GM12878 (cell line): ENCODE measurements around the gene PTPRU. TPM values are rescaled to one million over a fixed set of nuclear protein-coding genes. Genes with fewer than 3 reads are reported as not detected.

Experiments
- ATAC-seq: fragments of 200-7000 bp; cut with Tn5 transposase; 3 replicates; pipeline ENCODE4 v1.9.1; 2020; ENCODE audit warnings: mild to moderate bottlenecking, moderate library complexity
- BruUV-seq: library from RNA; stranded (reverse); fragments of 400-500 nt; replicated peaks from 2 replicates; lab custom pipeline; 2021; lab: Mats Ljungman, UMichigan
- CTCF ChIA-PET: fragments of 300-600 bp; sonication (Branson Sonifier 250); formaldehyde crosslinking; extraction: SDS; loops from one replicate; lab custom pipeline; 2021; ENCODE audit warnings: inconsistent platforms; lab: Yijun Ruan, JAX
- POLR2A ChIA-PET: fragments of 350-600 bp; formaldehyde crosslinking; extraction: SDS; loops from one replicate; lab custom pipeline; 2021; ENCODE audit warnings: inconsistent platforms; lab: Charles Lee
- RAD21 ChIA-PET: fragments of 300-600 bp; sonication (Branson Sonifier 250); formaldehyde crosslinking; loops from one replicate; lab custom pipeline; 2023; ENCODE audit warnings: antibody characterized with exemption; ENCODE audit not compliant: unreplicated experiment; lab: Charles Lee
- SMC1A ChIA-PET: fragments of 300-600 bp; sonication (Branson Sonifier 250); formaldehyde crosslinking; loops from one replicate; lab custom pipeline; 2023; ENCODE audit not compliant: unreplicated experiment, uncharacterized antibody; lab: Charles Lee
- DNase-seq: peaks from one replicate; pipeline ENCODE4 v3.0.0-alpha.2; 2011; ENCODE audit warnings: low read depth, low spot score
- FAIRE-seq: peaks from 3 replicates; lab custom pipeline; 2011; peaks lifted over from hg19 to GRCh38; lab: Jason Lieb, UNC
- H2AFZ ChIP-seq: 2 replicates; pipeline ENCODE4 v1.6.0; 2011; ENCODE audit warnings: low read depth, low read length, control low read depth; ENCODE audit not compliant: control insufficient read depth
- H3K27ac ChIP-seq: 2 replicates; pipeline ENCODE4 v1.5.1; 2011; ENCODE audit warnings: control low read depth; ENCODE audit not compliant: control insufficient read depth, insufficient read depth
- H3K27me3 ChIP-seq, 2 experiments: replicated peaks in 1 of 2; 2 replicates each; pipeline versions ENCODE4 v1.6.0 to v1.6.1; 2011; ENCODE audit warnings: low read length in 1 of 2; ENCODE audit not compliant: control insufficient read depth in 2 of 2, insufficient read depth in 2 of 2
- H3K36me3 ChIP-seq, 2 experiments: 2 replicates each; pipeline ENCODE4 v1.5.1; 2011; ENCODE audit warnings: low read length in 1 of 2; ENCODE audit not compliant: control insufficient read depth in 2 of 2, insufficient read depth in 2 of 2
- H3K4me1 ChIP-seq: 2 replicates; pipeline ENCODE4 v1.6.1; 2011; ENCODE audit warnings: mild to moderate bottlenecking, low read length, moderate library complexity, mixed read lengths; ENCODE audit not compliant: control insufficient read depth, insufficient read depth
- H3K4me2 ChIP-seq: 2 replicates; pipeline ENCODE4 v1.6.0; 2011; ENCODE audit warnings: control low read depth; ENCODE audit not compliant: control insufficient read depth, insufficient read depth
- H3K4me3 ChIP-seq: fragments of 200-600 bp; sonication (generic); 2 replicates; pipeline ENCODE4 v1.5.1; 2016
- H3K79me2 ChIP-seq: 2 replicates; pipeline ENCODE4 v1.6.0; 2011; ENCODE audit warnings: low read length; ENCODE audit not compliant: control insufficient read depth, insufficient read depth
- H3K9ac ChIP-seq: 2 replicates; pipeline ENCODE4 v1.8.0; 2011; ENCODE audit warnings: low read length, control low read depth, mixed read lengths; ENCODE audit not compliant: control insufficient read depth, insufficient read depth
- H3K9me3 ChIP-seq: replicated peaks from 3 replicates; pipeline ENCODE4 v1.5.1; 2011; ENCODE audit warnings: mild to moderate bottlenecking, low read length; ENCODE audit not compliant: control insufficient read depth, insufficient read depth
- H4K20me1 ChIP-seq: 2 replicates; pipeline ENCODE4 v1.6.0; 2011; ENCODE audit not compliant: control insufficient read depth, insufficient read depth
- EP300 ChIP-seq, 2 experiments: fragments of 150-350 bp in 1 of 2; IDR thresholded peaks; 2 replicates each; pipeline ENCODE4 v1.6.1; 2011 to 2012; ENCODE audit warnings: low read depth in 2 of 2, low read length in 2 of 2, borderline replicate concordance in 1 of 2, improper control_type of control experiment in 1 of 2, inconsistent platforms in 1 of 2; ENCODE audit not compliant: control insufficient read depth in 1 of 2
- EZH2 ChIP-seq: IDR thresholded peaks from 2 replicates; pipeline ENCODE4 v1.6.1; 2012; ENCODE audit warnings: low read depth, mild to moderate bottlenecking, control low read depth, inconsistent platforms, low read length, borderline replicate concordance; ENCODE audit not compliant: control insufficient read depth
- IKZF2 ChIP-seq, 2 experiments: fragments of 450-650 bp; IDR thresholded peaks; 2 replicates each; pipeline ENCODE4 v1.6.1; 2017; ENCODE audit warnings: mild to moderate bottlenecking in 2 of 2, moderate library complexity in 2 of 2
- KLF5 ChIP-seq: fragments of 450-650 bp; IDR thresholded peaks from 2 replicates; pipeline ENCODE4 v1.6.1; 2014; ENCODE audit warnings: mild to moderate bottlenecking; ENCODE audit not compliant: partially characterized antibody
- MTA3 ChIP-seq: IDR thresholded peaks from 2 replicates; pipeline ENCODE4 v1.6.1; 2012; ENCODE audit warnings: low read length, inconsistent platforms, borderline replicate concordance
- RAD21 ChIP-seq: IDR thresholded peaks from 2 replicates; pipeline ENCODE4 v1.6.1; 2011; ENCODE audit warnings: mild to moderate bottlenecking, low read depth, low read length, moderate library complexity; ENCODE audit not compliant: insufficient read depth
- SIX5 ChIP-seq: IDR thresholded peaks from 2 replicates; pipeline ENCODE4 v1.6.1; 2011; ENCODE audit warnings: mild to moderate bottlenecking, low read depth, low read length, moderate library complexity; ENCODE audit not compliant: severe bottlenecking
- TAF1 ChIP-seq: IDR thresholded peaks from 2 replicates; pipeline ENCODE4 v1.6.1; 2011; ENCODE audit warnings: mild to moderate bottlenecking, low read depth, low read length, borderline replicate concordance
- TCF12 ChIP-seq: IDR thresholded peaks from 2 replicates; pipeline ENCODE4 v1.6.1; 2011; ENCODE audit warnings: low read depth, mild to moderate bottlenecking, low read length
- YY1 ChIP-seq: IDR thresholded peaks from 2 replicates; pipeline ENCODE4 v1.6.1; 2011; ENCODE audit warnings: low read depth, mild to moderate bottlenecking, low read length
- ZSCAN29 ChIP-seq: fragments of 450-650 bp; IDR thresholded peaks from 2 replicates; pipeline ENCODE4 v1.6.1; 2017; ENCODE audit warnings: mild to moderate bottlenecking, moderate library complexity
- WGBS: methylation state at CpG from one replicate; pipeline ENCODE4 v1.1.6; 2016; ENCODE audit warnings: low lambda C conversion rate; ENCODE audit not compliant: insufficient replicate concordance, insufficient coverage; ENCODE audit errors: missing lambda C conversion rate; 5-methylcytosine and 5-hydroxymethylcytosine counted together
- in situ Hi-C: fragments of 300-500 bp; cut with MboI; formaldehyde crosslinking; loops from 9 replicates; pipeline ENCODE4 v1.14.3; 2018; ENCODE audit warnings: mixed read lengths
- intact Hi-C: fragments of 100-400 bp; cut with micrococcal nuclease; formaldehyde crosslinking; loops from one replicate; pipeline ENCODE4 v1.14.2; 2022; ENCODE audit not compliant: unreplicated experiment
- polyA plus RNA-seq, 11 experiments: library from polyadenylated mRNA; depleted of rRNA in 4 of 11; unstranded in 6 of 11; stranded (reverse) in 5 of 11; fragments of >200 nt; fragmentation: Nextera tagmentation in 4 of 11; fragmentation: Illumina TruSeq in 1 of 11; extraction: Ambion mirVana in 4 of 11; extraction: Trizol in 1 of 11; gene quantifications; 1 replicate in 1 of 11; 2 replicates in 10 of 11; pipeline versions ENCODE4 v1.2.1 to v1.2.3, GENCODE V29; 2011 to 2016; ENCODE audit warnings: inconsistent platforms in 2 of 11, missing spikeins in 2 of 11, low read depth in 1 of 11
- total RNA-seq, 4 experiments: library from RNA; depleted of rRNA in 3 of 4; stranded (reverse); fragments of >200 nt in 3 of 4; fragmentation: Illumina TruSeq in 1 of 4; extraction: Trizol in 1 of 4; gene quantifications; 2 replicates each; pipeline versions ENCODE4 v1.2.1 to v1.2.3, GENCODE V29; 2013 to 2021
- TF ChIP-seq, protein P1 (sequence below): fragments of 450-650 bp; IDR thresholded peaks from 2 replicates; pipeline ENCODE4 v1.6.1; 2018; ENCODE audit warnings: borderline replicate concordance, mild to moderate bottlenecking; ENCODE audit not compliant: partially characterized antibody
- TF ChIP-seq, protein P2 (sequence below): fragments of 450-650 bp; IDR thresholded peaks from 2 replicates; pipeline ENCODE4 v1.6.1; 2017; ENCODE audit warnings: mild to moderate bottlenecking

The PTPRU gene
- total and polyA plus RNA-seq, 10 of the 15 experiments (the other 5 are each of a cell fraction or from before 2014, with no cell fraction given): 0.04 to 2.5 (median 0.73) TPM

DNA sequence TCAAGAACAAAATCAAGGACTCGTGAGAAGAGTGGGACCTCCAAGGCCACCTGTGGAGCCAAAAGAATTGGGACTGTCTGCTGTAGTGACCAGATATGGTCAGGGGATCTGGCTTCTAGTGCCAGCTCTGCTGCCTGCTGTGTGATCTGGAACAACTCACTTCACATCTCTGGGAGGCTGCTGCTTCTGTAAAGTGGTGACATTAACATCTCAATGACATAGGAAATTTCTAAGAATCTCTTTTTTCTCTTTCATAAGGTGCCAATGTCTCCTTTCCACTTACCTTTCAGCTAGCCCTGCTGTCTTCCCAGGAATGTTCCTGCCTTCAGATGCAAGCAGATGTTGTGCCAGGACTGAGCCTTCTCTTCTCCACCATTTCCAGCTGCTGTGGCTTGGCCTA, 49.6 kb upstream of the PTPRU start (continued):
- TF ChIP-seq, protein P1, sequence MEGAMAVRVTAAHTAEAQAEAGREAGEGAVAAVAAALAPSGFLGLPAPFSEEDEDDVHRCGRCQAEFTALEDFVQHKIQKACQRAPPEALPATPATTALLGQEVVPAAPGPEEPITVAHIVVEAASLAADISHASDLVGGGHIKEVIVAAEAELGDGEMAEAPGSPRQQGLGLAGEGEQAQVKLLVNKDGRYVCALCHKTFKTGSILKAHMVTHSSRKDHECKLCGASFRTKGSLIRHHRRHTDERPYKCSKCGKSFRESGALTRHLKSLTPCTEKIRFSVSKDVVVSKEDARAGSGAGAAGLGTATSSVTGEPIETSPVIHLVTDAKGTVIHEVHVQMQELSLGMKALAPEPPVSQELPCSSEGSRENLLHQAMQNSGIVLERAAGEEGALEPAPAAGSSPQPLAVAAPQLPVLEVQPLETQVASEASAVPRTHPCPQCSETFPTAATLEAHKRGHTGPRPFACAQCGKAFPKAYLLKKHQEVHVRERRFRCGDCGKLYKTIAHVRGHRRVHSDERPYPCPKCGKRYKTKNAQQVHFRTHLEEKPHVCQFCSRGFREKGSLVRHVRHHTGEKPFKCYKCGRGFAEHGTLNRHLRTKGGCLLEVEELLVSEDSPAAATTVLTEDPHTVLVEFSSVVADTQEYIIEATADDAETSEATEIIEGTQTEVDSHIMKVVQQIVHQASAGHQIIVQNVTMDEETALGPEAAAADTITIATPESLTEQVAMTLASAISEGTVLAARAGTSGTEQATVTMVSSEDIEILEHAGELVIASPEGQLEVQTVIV: no peak
- TF ChIP-seq, protein P2, sequence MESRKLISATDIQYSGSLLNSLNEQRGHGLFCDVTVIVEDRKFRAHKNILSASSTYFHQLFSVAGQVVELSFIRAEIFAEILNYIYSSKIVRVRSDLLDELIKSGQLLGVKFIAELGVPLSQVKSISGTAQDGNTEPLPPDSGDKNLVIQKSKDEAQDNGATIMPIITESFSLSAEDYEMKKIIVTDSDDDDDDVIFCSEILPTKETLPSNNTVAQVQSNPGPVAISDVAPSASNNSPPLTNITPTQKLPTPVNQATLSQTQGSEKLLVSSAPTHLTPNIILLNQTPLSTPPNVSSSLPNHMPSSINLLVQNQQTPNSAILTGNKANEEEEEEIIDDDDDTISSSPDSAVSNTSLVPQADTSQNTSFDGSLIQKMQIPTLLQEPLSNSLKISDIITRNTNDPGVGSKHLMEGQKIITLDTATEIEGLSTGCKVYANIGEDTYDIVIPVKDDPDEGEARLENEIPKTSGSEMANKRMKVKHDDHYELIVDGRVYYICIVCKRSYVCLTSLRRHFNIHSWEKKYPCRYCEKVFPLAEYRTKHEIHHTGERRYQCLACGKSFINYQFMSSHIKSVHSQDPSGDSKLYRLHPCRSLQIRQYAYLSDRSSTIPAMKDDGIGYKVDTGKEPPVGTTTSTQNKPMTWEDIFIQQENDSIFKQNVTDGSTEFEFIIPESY: no peak
- TF ChIP-seq KLF5 (no peak), SIX5 (no peak), IKZF2 (IDR thresholded peaks at IDR 0.05) (no peak), RAD21 (no peak), YY1 (no peak)

DNA sequence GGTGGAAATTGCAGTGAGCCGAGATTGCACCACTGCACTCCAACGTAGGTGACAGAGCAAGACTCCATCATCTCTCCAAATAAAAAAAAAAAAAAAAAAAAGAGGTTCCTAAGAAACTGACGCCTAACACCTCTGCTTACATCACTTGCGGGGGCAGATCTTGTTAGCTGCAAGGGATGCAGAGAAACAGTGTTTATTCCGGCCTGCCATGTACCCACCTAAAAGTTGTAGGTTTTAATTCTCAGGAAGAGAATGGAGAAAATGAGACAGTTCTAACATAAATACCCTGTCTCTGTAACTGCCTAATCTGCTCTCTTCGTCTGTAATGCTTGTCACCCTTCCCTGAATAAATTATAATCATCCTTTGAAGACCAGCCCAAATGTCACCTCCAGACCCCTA, 45.6 kb upstream of the PTPRU start:
- no peaks in the 10 kb centered on the region for H3K4me1 ChIP-seq
- DNase-seq: no peak
- H3K9ac ChIP-seq: no peak overlapping the region
- ChIA-PET SMC1A (interaction anchor here (0.6 kb wide), 1 partner anchor 444 kb away, joined by 3 read pairs; no protein-coding TSS in a partner anchor), POLR2A (interaction anchor here (1.0 kb wide), 1 partner anchor 9 kb away, joined by 8 read pairs; the partner anchor contains the start of gene SRSF4), CTCF (no interaction called here), RAD21 (no interaction called here)
- no peak for ATAC-seq
- no peak overlapping the region for H3K27ac ChIP-seq
- 84% methylated on average over 6 of the region's 6 CpGs for WGBS
- H3K36me3 ChIP-seq: peaks cover 0 to 1% of the 10 kb centered on the region in 2 experiments; a peak in 1 of 4 replicates
- H4K20me1 ChIP-seq: no peaks in the 10 kb centered on the region
- intact Hi-C loops (no loop called here), in situ Hi-C loops (no loop called here)
- no peaks in the 10 kb centered on the region for H3K27me3 ChIP-seq
- H3K4me3 ChIP-seq: no peak overlapping the region
- no peak overlapping the region for H2AFZ ChIP-seq
- no peaks in the 10 kb centered on the region for H3K79me2 ChIP-seq
- H3K4me2 ChIP-seq: no peak overlapping the region
- no peaks in the 10 kb centered on the region for H3K9me3 ChIP-seq
- TF ChIP-seq TAF1: no peak
- TF ChIP-seq ZSCAN29: no peak
- no peak for TF ChIP-seq EP300 (IDR thresholded peaks at IDR 0.05; ENCODE audit: borderline replicate concordance in 1 of 2, control insufficient read depth in 1 of 2, low read depth in 2 of 2, low read length in 2 of 2)
- no peak for TF ChIP-seq MTA3
- TF ChIP-seq TCF12: no peak
- no peak for TF ChIP-seq EZH2
- no peak for FAIRE-seq
- no TSS peak for BruUV-seq
